ENCODE results near the gene MDP1.

The MDP1 gene

DNA sequence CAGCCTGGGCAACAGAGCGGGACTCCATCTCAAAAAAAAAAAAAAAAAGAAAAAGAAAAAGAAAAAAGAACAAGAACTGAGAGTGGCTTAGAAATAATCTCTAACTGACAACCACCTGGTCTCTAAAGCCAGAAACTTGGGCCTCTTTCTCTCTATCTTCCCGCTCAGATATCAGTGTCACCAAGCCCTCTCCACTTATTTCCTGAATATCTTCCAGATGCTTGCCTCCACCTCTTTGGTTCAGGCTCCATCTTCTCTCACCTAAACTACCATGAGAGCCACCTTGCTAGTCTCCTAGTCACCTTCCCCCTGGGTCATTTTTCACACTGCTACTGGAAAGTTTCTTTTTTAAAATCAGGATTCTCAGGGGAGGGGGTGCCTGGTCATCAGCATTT lies 18.8 kb downstream of the MDP1 start:
- DNase-seq: no peak

DNA sequence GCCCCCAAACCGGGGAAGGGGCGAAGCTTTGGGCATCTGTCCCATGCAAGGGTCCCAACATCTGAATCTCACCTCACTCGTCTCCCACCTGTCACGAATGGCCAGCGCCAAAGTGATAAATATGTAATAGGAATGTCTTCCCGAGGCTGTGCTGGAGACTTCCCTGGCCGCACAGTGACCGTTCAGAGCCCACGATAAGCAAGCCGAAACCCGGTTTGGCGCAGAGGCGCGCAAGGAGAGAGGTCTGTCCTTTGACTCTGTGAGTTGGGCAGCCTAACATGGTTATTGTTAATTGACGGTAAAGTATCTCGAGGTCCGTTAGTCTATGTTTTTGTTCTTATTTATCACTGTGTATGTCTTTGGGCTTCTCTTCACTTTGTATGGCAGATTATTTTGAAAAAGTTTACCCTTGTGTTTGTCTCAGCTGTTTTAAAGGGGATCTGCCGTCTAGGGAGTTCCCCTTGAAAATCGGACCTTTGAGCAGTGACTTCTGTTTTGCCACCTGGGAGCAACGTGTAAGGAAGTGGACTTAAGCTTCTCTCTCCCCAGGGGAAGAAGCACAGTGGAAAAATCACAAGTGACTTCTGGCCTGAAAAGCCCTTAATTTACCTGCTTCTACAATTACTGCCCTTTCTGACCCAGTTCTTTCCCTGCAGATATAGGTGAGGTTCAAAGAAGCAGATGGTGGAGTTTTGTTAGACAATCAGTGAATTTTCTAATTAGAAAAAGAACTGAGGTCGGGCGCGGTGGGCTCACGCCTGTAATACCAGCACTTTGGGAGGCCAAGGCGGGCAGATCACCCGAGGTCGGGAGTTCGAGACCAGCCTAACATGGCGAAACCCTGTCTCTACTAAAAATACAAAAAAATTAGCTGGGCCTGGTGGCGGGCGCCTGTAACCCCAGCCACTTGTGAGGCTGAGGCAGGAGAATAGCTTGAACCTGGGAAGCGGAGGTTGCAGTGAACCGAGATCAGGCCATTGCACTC lies 19.5 kb downstream of the MDP1 start:
- DNase-seq: peak in 1 of 2 experiments; percentile 50

DNA sequence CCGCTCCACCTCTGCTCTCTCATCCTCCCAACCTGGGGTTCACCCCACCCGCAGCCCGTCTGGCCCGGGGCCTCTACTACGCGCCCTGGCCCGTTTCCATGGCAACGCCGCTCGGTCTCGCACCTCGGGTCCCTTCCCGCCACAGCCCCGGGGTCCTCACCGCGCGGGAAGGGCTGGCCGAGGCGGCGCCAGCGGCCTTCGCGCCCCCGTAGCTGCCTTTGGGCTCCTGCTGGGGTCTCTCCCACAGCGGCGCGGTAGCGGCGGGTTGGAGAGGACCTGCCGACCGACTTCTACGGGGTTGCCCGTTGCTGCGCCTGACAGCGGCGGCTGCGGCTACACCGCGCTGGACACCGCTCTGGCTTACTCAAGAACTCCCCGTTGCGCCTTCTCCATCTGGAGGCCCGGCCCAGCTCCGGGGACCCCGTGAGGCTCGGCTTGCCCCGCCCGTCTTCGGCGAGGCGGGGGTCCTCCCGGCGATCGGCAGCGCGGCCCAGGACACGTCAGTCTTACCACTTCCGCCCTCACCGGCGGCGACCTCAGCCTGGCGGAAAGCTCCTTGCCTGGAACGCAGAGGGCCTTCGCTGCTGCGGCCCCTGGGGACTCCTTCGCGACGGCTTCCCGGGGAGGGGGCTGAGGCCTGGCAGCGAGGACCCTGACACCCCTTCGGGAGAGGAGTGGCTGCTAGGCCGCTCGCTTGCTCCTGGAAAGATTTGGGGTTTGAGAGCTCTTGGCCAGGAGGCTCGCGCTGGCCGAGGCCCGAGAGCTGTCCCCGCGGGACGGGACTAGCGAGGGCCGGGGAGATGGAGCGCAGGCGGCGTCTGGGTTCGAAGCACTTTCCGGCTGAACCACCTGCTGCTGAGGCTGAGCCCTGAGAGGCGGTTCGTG lies 20.4 kb downstream of the MDP1 start, which contains the start of gene TM9SF1:
TM9SF1 (minus strand) TSS at position 256 of the 885 bp plus-strand sequence. CDS start 422 bp downstream, outside the sequence.
- DNase-seq: peak; percentile 78 to 90

DNA sequence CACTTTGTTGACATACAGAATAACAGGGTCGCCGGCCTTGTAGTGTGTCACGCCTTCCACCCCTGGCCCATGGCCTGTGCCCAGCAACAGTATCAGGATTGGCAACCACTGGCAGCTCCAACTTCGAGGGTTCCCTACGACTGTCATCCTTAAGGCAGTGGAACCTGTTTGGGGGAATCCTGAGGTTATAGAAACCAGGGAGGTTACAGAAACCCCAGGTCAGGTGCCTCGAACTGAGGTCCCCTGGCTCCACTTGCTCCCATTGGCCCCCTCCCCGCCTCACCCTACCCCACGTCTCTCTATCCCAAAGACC lies 21.0 kb downstream of the MDP1 start:
- no peak for DNase-seq

DNA sequence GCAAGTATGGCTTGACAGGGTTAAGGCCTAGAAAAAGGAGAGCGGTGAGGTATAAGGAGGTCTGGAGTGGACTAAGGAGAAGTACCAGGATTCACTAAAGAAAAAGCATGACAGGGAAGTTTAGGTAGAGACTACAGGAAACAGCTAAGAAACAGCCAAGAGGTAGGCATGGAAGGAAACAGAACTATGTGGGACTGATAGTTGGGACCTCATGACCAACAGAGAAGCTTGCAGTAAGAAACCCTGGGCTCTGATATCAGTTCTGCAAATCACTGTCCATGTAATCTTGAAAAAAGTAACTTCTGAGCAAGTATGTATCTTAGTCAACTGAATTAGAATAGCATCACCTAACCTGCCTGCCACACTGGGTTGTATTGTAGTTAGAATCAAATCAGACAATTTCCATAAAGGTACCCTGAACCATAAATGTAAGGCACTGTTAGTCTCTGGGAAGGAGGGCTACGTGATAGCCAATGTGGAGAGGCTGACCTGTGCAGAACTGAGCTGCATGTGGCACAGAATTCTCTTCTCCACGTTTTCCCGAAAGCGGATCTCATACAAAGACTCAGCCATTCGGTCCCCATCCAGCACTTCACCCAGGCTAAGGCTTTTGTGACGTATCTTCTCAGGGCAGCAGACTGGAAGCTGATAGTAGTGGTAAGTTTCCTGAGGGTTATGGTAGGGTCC lies 21.5 kb downstream of the MDP1 start:
- no peak for DNase-seq

DNA sequence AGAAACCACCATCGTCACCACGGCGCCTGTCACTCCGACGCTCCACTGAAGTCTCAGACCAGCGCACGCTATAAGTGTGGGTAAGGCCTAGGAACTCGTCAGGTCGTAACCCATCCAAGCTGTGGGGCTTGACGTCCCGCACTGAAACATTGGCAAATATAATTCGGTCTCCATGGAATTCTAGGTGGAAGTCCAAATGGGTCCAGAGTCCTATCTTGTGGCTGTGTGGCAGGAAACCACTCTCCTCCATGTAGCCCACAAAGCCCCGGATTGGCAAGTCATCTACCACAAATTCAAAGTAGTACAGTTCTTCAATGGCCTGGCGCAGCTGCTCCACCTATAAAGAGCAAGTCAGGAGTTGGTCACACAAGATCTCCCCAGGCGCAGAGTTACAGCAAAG lies 22.9 kb downstream of the MDP1 start:
- no peak for DNase-seq

DNA sequence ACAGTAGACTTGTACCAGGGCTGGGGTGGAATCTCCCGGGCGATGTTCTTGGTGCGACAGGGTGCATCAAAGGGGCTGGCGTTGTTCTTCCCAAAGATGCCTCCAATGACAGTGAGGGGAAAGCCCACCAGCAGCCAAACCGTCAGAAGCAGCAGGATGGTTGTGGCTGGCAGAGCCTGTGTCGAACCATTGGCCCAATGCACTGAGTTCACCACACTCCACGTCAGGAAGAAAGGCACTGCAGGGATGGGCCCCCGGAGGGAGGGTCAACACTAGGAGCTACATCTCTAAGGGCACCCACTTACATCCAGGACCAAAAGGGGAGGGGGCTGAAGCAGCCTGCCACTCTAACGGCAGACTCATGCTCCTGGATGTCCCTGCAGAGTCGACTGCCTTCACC lies 25.4 kb downstream of the MDP1 start:
- no peak for DNase-seq

DNA sequence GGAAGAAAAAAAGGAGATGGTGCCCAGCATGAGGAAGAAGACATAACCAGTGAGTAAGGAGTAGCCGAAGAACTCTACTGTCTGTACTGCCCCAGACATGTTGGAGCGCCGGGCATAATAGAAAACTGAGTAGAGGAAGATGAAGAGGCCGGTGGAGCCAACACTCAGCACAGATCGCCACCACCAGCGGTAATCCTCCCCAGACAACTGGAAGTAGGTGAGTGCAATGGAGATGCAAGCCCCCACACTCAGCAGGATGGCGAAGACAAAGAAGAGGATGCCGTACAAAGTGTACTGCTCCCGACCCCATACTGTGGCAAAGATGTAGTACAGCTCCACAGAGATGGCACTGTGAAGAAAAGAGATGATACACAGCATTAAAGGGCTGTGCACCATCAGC lies 26.4 kb downstream of the MDP1 start:
- no peak for DNase-seq

DNA sequence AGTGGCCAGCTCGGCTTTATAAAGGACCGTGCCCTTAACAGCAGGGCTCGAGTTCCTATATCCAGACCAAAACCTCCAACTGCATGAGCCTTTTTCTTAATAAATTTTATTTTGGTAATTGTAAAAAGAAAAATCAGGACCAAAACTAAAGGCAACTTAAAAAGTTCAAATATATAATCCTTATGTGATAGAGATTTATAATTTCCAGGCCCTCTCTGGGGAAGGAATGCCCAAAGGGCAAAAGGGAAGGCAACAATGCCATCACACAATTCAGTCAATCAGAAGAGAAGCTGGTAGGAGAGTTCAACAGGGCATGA lies 26.8 kb downstream of the MDP1 start:
- DNase-seq: no peak

DNA sequence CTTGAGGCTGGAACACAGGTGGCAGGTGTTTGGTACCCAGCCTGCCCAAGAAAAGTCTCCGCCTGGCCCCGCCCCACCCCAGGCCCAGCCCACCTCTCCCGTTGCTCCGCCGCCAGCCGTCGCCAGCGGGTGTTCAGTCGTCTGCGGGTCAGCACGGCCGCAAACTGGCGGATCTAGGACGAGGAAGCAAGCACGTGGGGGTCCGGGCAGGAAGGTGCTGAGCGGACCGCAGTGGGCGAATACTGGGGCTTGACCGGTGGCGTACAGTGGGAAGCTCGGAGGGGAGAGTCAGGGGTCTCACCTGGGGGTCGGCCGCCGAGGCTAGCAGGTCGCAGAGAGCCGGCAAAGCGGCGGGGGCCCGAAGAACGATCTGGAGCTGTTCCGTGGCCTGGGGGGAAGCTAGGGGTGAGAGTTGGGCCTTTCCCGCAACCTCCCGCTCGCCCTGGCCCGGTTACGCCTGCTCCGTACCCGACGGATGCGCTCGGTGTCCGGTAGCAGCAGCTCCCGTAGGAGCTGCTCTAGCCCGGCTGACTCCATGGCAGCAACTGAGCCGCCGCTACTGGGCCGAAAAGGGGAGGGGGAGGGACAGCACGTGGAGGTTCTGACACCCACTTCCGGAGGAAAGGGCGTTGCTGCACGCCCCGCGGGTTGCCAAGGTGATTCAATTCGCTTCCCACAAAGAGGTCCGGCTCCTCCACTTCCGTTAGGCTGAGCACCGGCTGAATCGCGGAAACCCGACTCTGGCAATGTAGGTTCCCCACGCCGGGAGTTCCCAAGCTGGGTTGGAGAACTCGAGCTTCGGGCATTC lies 27.4 kb downstream of the MDP1 start, which contains the start of gene IPO4:
IPO4 (minus strand) TSS at position 566 of the 808 bp plus-strand sequence; CDS start at position 537, 29 bp downstream.
- DNase-seq: peak; percentile 97 to 100

DNA sequence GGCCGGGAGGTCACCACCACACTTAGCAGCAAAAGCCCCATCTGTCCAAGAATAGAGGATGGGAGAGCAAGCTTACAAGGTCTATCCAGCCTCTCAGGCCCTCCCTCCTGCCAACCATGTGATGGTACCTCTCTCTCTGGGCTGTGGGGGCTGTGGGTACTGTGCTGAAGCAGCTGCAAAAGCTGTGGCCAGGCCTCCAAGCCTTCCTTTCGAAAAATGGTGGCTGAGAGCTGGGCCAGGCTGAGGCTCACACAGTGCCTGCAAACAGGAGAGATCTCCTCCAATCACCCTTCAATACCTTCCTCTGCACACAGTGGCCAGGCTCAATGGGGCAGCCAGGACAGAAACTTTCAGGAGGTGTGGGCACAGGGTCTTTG lies 28.3 kb downstream of the MDP1 start:
- no peak for DNase-seq

DNA sequence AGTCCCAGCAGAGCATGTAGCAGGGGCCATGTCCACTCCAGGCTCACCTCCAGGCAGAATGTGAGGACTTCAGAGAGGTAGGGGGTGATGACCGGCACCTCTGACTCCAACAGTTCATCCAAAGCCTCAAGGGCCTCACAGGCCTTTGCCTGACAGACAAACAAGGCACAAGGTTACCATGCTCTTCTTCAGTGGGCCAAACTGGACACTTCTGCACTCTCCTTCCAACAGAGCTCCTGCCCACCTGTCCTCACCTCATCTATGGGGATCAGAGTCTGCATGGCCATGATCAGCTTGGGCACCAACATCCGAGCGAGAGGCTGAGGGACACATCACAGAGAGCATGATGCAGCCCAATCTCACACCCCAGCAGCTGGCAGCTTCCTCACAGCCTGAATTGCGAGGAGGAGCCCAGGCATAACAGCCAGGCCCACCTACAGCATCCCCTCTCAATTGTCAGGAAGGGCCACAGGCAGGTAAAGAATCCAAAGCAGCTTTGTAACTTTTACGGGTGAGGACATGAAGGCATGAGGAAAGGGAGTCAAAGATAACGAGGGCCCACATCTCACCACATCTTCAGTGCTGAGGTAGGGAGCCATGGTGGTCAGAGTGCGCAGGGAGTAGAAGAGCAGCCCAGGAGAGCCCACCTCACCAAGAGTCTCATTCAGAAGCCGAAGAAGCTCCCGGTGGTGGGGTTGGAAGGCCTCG lies 28.9 kb downstream of the MDP1 start:
- DNase-seq: no peak

DNA sequence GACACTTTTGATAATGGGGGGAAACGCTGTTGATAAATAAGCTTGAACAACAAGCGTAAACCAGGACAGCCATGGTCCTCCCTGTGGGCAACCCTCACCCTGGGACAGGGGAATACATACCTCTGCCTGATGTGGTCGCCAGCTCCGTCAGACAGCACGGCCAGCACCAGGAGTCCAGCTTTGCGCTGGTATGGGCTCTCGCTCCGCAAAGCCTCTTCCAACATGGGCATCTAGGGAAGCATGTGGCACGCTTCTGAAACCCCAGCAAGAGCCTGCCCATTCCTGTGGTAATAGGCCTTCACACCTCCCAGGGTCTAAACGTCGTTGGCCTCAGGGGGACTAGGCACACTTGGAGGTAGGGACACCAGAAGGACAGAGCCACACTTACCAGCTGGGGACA lies 30.1 kb downstream of the MDP1 start:
- DNase-seq: no peak

DNA sequence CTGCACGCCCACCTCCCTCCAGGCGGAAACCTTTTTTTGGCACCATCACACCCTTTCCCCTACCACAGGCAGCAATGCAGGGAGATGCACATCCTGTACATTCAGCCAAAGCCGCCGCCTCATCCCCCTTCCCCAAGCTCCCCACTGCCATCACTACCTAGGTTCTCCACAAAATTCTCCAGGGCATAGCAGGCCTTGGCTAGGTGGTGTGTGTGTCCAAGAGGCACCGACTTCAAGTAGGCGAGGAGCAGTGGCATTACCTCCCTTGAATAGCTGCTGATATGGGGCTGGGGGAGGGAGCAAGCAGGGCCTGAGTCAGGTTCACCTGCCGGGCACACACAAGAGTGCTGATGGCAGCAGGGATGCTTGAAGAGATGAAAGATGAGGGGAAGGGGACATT lies 30.8 kb downstream of the MDP1 start:
- no peak for DNase-seq

DNA sequence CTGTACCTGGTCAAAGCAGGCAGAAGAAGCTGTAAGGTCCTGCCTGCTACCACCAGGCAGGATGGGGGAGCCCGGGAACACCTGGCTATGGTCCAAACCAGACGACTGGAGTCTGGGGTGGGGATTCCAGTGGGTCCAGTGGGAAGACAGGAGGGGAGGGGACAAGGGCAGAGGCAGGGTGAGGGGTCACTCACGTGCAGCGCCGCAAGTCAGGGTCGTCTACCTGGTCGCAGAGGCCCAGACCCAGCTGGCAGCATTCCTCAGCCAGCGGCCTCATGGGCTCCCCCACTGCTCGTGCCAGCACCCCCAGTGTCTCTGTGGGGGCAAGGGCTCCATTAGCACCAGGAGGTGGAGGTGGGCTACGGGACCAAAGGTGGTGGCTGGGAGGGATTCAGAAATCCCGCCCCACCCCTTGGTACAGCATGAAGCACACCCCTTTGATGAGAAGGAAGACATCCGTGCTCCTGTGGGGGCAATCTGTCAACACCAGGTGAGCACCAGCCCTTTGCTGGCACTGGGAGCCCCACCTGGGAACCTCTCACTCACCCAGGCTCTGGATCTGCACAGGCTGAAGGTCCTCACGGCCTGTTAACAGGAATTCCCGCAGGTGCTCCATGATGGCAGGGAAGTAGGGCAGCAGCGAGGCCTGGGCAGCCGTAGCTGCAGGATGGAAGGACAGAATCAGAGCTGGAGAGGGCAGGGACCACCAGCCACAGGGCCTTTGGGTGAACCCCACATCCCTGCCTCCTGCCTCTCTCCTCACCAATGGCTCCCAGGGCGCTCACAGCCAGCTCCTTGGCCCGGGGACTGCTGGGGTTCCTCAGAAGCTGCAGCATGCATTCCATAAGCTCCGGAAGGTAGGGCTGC lies 31.5 kb downstream of the MDP1 start:
- DNase-seq: no peak

DNA sequence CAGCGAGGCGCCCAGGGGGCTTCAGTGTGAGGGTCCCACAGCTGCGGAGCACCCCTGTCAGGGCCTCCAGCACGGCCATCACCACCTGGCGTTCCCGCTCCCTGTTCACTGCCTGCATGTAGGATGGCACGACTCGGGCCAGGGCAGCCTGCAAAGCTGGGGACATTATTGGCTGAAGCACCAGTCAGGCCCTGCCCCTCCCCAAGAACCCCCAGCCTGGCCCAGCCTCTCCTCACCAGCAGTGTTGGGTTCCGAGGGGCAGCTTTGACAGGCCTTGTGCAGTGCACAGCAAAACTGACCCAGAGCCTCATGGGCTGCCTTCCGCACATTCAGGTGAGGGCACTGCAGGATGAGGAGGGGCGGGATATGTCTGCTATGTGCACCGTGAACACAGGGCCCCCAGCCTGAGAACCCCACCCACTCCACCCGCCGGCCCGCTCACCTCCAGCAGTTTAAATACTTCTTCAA lies 32.8 kb downstream of the MDP1 start:
- DNase-seq: no peak

DNA sequence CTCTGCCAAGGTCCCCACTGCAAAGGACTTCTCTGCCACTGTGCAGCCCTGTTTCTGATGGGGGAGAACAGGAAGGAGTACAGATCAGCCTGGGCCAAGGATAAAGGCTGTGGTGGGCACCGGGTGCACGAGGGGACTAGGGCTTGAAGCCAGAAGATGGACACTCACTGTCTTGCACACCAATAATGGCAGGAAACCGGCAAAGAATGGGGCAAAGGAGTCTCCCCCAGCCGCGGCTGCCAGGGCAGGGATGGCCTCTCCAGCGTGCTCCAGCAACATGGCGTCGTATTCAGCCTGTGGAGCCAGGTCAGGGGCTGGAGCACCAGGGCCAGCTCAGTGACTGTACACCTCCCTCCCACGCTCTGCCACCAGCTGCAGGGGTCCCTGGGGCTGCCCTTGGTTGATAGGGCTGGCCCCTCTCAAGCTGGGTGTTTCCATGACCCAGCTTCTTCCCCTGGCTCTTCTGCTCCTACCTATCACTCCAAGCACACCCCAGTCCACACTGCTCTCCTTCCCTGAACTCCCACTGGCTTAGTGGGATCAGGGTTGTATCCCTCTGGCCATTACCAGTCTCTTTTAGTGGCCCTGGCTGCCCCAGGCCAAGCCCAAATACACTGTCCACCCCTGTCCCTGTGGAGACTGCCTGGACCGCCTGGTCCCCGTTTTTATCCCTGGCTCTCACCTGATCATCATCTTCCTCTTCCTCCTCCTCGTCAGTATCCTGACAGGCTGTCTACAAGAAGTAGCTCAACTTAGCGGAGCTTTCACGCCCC lies 33.6 kb downstream of the MDP1 start:
- DNase-seq: no peak

DNA sequence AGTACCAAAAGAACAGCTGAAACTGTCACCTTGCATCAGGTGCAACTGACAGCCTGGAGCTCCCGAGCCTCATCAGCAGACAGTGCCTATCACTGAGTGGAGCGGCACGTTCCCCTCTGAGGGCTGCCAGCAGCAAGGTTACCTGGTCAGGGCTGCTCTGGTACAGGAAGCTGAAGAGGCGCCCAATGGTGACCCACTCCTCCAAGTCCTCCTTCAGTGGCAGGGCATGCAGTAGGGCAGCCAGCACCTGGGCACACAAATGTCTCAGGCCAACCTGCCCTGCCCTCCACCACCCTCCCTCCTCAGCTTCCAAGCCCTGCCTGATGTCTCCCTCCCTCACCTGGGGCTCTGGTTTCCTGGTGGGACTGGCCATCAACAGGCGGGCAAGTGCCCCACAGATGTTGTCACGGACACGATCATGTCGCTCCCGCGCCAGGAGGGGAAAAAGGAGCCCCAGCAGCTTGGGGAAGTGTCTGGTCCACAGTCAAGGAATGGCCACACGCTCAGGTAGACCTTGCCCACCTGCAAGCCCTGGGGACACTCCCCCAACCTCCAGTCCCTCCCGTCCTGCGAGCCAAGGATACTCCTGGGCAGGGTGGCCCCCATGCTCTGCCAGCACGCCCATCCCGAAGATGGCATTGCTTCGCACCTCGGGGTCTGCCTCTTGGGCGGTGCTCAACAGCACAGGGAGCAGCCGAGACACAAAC lies 34.3 kb downstream of the MDP1 start:
- no peak for DNase-seq

Measured in NCI-H524 (cell line).